Central memory CD4-positive, alpha-beta T cell (primary cell): Measurements from ENCODE around the gene COL9A3.

Experiments
- DNase-seq: peaks from one replicate; pipeline ENCODE4 v3.0.0; 2022

The COL9A3 gene

GRCh38 chr20:62812181-62812906 is 4.5 kb upstream of the COL9A3 start:
- DNase-seq: no peak

- DNase-seq: no peak
Observed at GRCh38 chr20:62812907-62813200, 4.0 kb upstream of the COL9A3 start.

- no peak for DNase-seq
Observed at GRCh38 chr20:62813588-62813987, 3.3 kb upstream of the COL9A3 start.

- DNase-seq: no peak
Observed at GRCh38 chr20:62814060-62814708, 2.7 kb upstream of the COL9A3 start.

GRCh38 chr20:62814709-62815065 is 2.2 kb upstream of the COL9A3 start:
- DNase-seq: no peak

GRCh38 chr20:62815066-62815991 is 1.5 kb upstream of the COL9A3 start:
- no peak for DNase-seq

- no peak for DNase-seq
Observed at GRCh38 chr20:62816031-62816883, 593 bp upstream of the COL9A3 start.

- no peak for DNase-seq
Observed at GRCh38 chr20:62817975-62818591, 1.2 kb downstream of the COL9A3 start.

GRCh38 chr20:62818592-62819493 is 2.0 kb downstream of the COL9A3 start:
- no peak for DNase-seq

- no peak for DNase-seq
Observed at GRCh38 chr20:62819494-62820174, 2.8 kb downstream of the COL9A3 start.

GRCh38 chr20:62820208-62820961 is 3.5 kb downstream of the COL9A3 start:
- no peak for DNase-seq

GRCh38 chr20:62820962-62821725 is 4.3 kb downstream of the COL9A3 start:
- no peak for DNase-seq

- no peak for DNase-seq
Observed at GRCh38 chr20:62821726-62822210, 4.9 kb downstream of the COL9A3 start.

- no peak for DNase-seq
Observed at GRCh38 chr20:62822239-62822787, 5.5 kb downstream of the COL9A3 start.

- DNase-seq: no peak
Observed at GRCh38 chr20:62822788-62823651, 6.2 kb downstream of the COL9A3 start.

GRCh38 chr20:62823688-62824475 is 7.0 kb downstream of the COL9A3 start:
- no peak for DNase-seq
